RWPE2 (cell line): ENCODE data around the gene NOC4L.

ENCODE experiments used
- ATAC-seq: fragments of 200-7000 bp; cut with Tn5 transposase; 3 replicates; pipeline ENCODE4 v1.9.1; 2021; ENCODE audit warnings: low read depth
- DNase-seq: peaks from one replicate; pipeline ENCODE4 v3.0.0-alpha.2; 2020; ENCODE audit warnings: low spot score
- H3K27ac ChIP-seq: fragments of 450-650 bp; 2 replicates; pipeline ENCODE4 v1.5.1; 2017; ENCODE audit warnings: mild to moderate bottlenecking; ENCODE audit not compliant: poor library complexity, severe bottlenecking
- H3K27me3 ChIP-seq: fragments of 250-450 bp; sonication (Bioruptor Pico); 2 replicates; pipeline ENCODE4 v1.5.1; 2021; ENCODE audit warnings: mild to moderate bottlenecking, moderate library complexity; ENCODE audit not compliant: insufficient read depth, poor library complexity, severe bottlenecking
- H3K36me3 ChIP-seq: fragments of 250-450 bp; sonication (Bioruptor Pico); 2 replicates; pipeline ENCODE4 v1.5.1; 2020; ENCODE audit warnings: low read depth, mild to moderate bottlenecking, moderate library complexity
- H3K4me1 ChIP-seq: fragments of 250-450 bp; sonication (Bioruptor Pico); 2 replicates; pipeline ENCODE4 v1.5.1; 2021; ENCODE audit warnings: mild to moderate bottlenecking, moderate library complexity; ENCODE audit not compliant: insufficient read depth, poor library complexity, severe bottlenecking
- H3K4me3 ChIP-seq: fragments of 250-450 bp; sonication (Bioruptor Pico); 2 replicates; pipeline ENCODE4 v1.5.1; 2021; ENCODE audit warnings: mild to moderate bottlenecking, moderate library complexity; ENCODE audit not compliant: severe bottlenecking
- H3K9me3 ChIP-seq: fragments of 250-450 bp; sonication (Bioruptor Pico); 2 replicates; pipeline ENCODE4 v1.5.1; 2021; ENCODE audit warnings: mild to moderate bottlenecking, moderate library complexity; ENCODE audit not compliant: severe bottlenecking
- TF ChIP-seq, protein P1 (sequence below): fragments of 450-650 bp; IDR thresholded peaks from one replicate; pipeline ENCODE4 v1.5.1; 2017; ENCODE audit warnings: mild to moderate bottlenecking, moderate library complexity; ENCODE audit not compliant: poor library complexity, severe bottlenecking

The NOC4L gene

DNA sequence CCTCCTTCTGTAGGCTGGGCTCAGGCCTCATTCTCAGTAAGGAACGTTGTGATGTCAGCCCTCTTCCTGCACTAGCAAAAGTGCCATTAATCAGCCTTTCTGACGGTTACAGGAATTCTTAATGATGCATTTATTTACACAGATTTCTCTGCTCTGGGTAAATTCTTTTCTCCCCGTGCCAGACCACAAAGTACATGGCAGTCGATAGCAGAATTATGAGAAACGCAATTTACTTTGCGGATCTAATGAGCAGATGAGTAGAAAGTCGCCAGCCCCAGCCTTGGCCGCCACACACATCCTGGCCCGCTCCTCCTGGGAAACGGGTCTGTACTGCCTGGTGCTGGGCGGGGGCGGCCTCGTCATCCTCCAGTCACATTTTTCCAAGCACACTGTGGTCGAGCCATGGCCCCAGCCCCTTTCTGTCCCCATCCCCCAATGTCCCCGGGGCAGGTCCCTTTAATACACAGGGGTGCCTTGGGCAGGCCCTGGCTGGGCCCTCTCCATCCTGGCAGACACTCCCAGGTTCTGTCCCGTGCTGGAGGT lies 25.9 kb downstream of the NOC4L start:
- Histone ChIP-seq H3K4me1 (peaks cover 5% of the 10 kb centered on the region), H3K36me3 (no peaks in the 10 kb centered on the region), H3K9me3 (no peaks in the 10 kb centered on the region), H3K4me3 (no peak overlapping the region), H3K27me3 (peaks cover 51% of the 10 kb centered on the region), H3K27ac (no peak overlapping the region)
- TF ChIP-seq, protein P1, sequence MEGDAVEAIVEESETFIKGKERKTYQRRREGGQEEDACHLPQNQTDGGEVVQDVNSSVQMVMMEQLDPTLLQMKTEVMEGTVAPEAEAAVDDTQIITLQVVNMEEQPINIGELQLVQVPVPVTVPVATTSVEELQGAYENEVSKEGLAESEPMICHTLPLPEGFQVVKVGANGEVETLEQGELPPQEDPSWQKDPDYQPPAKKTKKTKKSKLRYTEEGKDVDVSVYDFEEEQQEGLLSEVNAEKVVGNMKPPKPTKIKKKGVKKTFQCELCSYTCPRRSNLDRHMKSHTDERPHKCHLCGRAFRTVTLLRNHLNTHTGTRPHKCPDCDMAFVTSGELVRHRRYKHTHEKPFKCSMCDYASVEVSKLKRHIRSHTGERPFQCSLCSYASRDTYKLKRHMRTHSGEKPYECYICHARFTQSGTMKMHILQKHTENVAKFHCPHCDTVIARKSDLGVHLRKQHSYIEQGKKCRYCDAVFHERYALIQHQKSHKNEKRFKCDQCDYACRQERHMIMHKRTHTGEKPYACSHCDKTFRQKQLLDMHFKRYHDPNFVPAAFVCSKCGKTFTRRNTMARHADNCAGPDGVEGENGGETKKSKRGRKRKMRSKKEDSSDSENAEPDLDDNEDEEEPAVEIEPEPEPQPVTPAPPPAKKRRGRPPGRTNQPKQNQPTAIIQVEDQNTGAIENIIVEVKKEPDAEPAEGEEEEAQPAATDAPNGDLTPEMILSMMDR: no peak
- peak; percentile 40 for DNase-seq
- ATAC-seq: peak; percentile 78

DNA sequence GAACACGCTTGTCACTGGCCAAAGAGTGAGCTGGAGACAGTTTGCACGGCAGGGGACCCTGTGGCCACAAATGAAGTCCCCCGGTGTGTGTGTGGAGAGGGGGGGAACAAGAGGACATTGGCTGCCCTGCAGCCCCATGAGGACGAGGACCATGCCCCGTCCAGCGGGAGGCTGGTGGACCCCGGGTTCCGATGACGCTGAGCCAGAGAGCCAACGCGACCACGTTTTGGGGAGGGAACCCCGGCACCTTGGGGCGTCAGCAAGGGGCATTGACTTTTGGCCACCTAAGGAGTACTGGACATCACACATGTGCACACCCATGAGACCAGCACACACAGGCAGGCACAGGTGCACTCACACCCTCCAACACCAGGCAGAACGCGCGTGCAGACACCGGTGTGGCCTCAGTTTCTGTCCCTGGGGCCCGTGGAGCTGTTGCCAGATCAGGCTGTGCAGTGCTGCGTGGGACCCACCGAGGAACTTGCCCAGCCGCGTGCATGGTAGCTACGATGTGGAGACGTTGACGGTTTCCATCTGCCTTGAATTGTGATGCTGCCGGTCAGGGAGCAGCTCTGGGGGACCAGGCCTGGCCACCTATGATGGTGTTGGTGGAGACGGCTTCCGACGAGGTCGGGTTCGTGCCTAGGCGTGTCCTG lies 26.5 kb downstream of the NOC4L start:
- Histone ChIP-seq H3K4me3 (no peak overlapping the region), H3K9me3 (no peaks in the 10 kb centered on the region), H3K36me3 (no peaks in the 10 kb centered on the region), H3K27ac (no peak overlapping the region), H3K4me1 (peaks cover 5% of the 10 kb centered on the region), H3K27me3 (peaks cover 57% of the 10 kb centered on the region)
- peak; percentile 57 for DNase-seq
- TF ChIP-seq, protein P1: no peak
- no peak for ATAC-seq

DNA sequence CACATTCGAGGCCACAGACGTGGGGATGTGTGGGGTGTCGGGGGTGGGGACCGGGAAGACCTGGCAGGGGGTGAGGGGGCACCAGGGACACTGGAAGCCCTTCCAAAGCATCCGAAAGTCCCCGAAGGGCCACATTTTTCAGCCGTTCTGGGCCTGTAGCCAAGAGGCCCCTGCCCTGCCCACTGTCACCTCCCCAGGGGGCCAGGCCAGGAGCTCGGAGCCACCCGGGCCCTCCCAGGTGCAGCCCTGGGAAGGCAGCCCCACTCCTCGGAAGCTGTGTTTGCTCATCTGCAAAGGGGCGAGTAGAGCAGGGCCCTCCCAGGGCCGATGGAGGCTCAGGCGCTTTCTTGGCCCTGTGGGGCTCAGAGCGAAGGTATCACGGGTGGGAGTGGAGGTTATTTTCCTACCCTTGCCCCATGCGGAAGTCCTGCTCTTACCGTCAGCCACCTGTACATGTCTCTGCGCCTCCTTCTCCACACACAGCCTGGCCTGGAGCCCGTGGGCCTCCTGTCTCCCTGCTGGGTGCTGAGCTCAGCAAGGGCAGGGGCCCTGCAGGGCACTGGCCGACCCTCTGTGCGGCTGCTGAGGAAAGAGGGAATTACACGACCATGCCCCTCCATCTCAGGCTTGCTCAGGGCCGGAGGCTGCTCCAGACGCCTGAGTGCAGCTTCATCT lies 27.2 kb downstream of the NOC4L start:
- no peak overlapping the region for H3K4me3 ChIP-seq
- H3K4me1 ChIP-seq: peaks cover 5% of the 10 kb centered on the region
- peaks cover 64% of the 10 kb centered on the region for H3K27me3 ChIP-seq
- no peaks in the 10 kb centered on the region for H3K9me3 ChIP-seq
- H3K36me3 ChIP-seq: no peaks in the 10 kb centered on the region
- no peak overlapping the region for H3K27ac ChIP-seq
- peak; percentile 57 for DNase-seq
- no peak for ATAC-seq
- TF ChIP-seq, protein P1: no peak

DNA sequence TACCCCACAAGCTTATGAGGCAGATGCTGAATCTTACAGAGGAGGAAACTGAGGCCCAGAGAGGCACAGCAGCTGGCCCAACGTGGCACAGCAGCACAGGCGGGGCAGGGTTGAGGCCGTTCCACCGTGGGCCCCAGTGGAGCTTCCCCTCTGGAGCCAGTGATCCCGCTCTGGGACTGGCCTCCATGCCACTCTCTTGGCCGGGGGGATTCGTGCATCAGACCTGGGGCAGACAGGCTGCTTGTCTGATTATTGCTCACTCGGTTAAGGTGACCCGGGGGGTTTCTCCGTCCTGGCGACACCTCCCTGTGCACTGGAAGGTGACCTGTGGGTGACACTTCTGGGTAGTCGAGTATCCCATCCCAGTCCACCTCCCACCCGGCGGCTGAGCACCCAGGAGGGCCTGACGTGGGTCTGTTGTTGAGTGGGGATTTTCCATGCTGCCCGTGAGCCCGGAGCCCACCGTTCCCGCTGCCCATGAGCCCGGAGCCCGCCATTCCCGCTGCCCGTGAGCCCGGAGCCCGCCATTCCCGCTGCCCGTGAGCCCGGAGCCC lies 27.8 kb downstream of the NOC4L start:
- Histone ChIP-seq H3K36me3 (no peaks in the 10 kb centered on the region), H3K9me3 (no peaks in the 10 kb centered on the region), H3K4me1 (peaks cover 5% of the 10 kb centered on the region), H3K27ac (no peak overlapping the region), H3K4me3 (no peak overlapping the region), H3K27me3 (peaks cover 70% of the 10 kb centered on the region)
- DNase-seq (peak; percentile 47), ATAC-seq (no peak)
- TF ChIP-seq, protein P1: no peak
